Measurements from ENCODE around the gene PSMD11.

GRCh38 chr17:32527146-32527545, 82.8 kb downstream of the PSMD11 start:
- TF ChIP-seq, protein P1, sequence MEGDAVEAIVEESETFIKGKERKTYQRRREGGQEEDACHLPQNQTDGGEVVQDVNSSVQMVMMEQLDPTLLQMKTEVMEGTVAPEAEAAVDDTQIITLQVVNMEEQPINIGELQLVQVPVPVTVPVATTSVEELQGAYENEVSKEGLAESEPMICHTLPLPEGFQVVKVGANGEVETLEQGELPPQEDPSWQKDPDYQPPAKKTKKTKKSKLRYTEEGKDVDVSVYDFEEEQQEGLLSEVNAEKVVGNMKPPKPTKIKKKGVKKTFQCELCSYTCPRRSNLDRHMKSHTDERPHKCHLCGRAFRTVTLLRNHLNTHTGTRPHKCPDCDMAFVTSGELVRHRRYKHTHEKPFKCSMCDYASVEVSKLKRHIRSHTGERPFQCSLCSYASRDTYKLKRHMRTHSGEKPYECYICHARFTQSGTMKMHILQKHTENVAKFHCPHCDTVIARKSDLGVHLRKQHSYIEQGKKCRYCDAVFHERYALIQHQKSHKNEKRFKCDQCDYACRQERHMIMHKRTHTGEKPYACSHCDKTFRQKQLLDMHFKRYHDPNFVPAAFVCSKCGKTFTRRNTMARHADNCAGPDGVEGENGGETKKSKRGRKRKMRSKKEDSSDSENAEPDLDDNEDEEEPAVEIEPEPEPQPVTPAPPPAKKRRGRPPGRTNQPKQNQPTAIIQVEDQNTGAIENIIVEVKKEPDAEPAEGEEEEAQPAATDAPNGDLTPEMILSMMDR (IDR thresholded peaks at IDR 0.05) = no peak
- TF ChIP-seq POLR2A (IDR thresholded peaks at IDR 0.05) = no peak
- TF ChIP-seq EP300 (IDR thresholded peaks at IDR 0.05) = no peak

Data from gastroesophageal sphincter (tissue), 3 donors.